Stimulated activated CD4-positive, alpha-beta T cell treated with anti-CD3 and anti-CD28 coated beads, Interleukin-15, amount 100 ng/mL, for 24 hours (primary cell): ENCODE results near the gene KRTAP4-7.
"Not testable (repeated sequence)": the region's sequence is repeated elsewhere in the genome, so short reads cannot be mapped to it uniquely, and the experiment has no call there.

Source experiments
- DNase-seq: peaks from one replicate; pipeline ENCODE4 v3.0.0-alpha.2; 2020

Gene KRTAP4-7

DNA sequence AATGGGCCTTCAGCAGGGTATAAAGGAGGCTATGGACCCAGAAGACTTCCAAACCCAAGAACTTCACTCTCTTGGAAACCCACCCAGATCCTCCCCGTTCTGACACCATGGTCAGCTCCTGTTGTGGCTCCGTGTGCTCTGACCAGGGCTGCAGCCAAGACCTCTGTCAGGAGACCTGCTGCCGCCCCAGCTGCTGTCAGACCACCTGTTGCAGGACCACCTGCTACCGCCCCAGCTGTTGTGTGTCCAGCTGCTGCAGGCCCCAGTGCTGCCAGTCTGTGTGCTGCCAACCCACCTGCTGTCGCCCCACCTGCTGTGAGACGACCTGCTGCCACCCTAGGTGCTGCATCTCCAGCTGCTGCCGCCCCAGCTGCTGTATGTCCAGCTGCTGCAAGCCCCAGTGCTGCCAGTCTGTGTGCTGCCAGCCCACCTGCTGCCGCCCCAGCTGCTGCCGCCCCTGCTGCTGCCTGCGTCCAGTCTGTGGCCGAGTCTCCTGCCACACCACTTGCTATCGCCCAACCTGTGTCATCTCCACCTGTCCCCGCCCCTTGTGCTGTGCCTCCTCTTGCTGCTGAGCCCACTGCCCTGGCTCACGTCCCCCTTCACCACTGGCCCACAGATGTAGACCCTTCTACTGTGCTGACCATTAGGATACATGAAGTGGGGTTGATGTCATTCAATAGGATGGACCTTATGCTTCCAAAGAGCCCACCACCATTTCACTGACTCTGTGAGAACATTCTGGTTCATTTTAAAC is at the start of gene KRTAP4-7:
TSS of gene KRTAP4-7 (plus strand) at position 51 of the 757 bp plus-strand sequence. CDS start at position 108, 57 bp downstream.
- DNase-seq = not testable (repeated sequence)

DNA sequence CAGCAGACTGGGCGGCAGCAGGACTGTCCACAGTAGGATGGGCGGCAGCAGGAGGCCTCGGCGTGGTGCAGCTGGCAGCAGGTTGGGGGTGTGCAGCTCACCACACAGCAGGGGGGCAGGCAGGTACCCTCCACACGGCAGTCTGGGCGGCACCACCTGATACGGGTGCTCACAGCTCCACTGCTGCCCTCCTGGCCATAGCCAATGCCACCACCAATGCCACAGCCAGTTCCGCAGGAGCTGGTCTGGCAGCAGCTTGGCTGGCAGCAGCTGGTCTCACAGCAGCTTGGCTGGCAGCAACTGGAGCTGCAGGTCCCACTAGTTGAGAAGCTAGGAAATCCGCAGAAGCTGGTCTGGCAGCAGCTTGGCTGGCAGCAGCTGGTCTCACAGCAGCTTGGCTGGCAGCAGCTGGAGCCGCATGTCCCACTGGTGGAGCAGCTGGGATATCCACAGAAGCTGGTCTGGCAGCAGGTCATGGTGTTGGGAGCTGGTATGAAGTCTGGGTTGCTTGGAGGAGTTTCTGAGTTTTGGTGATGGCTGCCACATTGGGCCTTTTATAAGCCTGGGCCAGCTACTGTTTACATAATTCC is 49.5 kb upstream of the KRTAP4-7 start, which contains the start of gene KRTAP1-3:
TSS of gene KRTAP1-3 (minus strand) at position 529 of the 590 bp plus-strand sequence. CDS start at position 476, 53 bp downstream.
- DNase-seq = not testable (repeated sequence)

DNA sequence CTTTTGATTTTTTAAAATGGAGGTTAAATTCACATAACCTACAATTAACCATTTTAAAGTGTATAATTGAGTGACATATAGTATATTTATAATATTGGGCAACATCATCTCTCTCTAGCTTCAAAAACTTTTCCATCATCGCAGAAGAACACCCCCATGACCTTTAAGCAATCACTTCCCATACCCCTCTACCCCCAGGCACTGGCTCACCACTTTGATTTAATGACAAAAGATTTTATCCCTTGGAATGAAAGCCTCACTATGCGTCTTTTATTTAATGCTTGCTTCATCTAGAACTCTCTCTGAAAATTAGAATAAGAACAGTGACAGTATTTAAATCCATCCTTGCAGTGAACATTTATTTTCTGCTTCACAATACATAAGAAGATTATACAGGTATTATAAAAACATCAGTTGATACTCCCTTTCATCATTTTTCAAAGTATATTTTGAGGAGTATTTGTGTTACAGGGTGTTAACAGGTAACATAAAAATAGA is 46.0 kb upstream of the KRTAP4-7 start:
- DNase-seq = no peak

DNA sequence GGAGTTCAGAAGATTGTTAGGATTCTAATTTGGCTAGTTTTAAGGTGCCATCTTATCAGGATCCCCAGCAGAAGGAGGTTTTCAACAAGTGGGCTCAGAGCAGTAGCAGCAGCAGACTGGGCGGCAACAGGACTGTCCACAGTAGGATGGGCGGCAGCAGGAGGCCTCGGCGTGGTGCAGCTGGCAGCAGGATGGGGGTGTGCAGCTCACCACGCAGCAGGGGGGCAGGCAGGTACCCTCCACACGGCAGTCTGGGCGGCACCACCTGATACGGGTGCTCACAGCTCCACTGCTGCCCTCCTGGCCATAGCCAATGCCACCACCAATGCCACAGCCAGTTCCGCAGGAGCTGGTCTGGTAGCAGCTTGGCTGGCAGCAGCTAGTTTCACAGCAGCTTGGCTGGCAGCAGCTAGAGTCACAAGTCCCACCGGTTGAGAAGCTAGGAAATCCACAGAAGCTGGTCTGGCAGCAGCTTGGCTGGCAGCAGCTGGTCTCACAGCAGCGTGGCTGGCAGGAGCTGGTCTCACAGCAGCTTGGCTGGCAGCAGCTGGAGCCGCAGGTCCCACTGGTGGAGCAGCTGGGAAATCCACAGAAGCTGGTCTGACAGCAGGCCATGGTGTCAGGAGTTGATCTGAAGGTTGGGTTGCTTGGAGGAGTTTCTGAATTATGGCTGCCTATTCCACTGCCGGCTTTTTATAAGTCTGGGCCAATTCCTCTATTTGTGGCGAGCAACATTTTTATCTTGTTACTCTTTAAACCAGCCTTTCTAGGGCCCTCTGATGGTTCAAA is 43.0 kb upstream of the KRTAP4-7 start, which contains the start of gene KRTAP1-1:
TSS of gene KRTAP1-1 (minus strand) at position 668 of the 789 bp plus-strand sequence. CDS start at position 615, 53 bp downstream.
- DNase-seq = not testable (repeated sequence)

DNA sequence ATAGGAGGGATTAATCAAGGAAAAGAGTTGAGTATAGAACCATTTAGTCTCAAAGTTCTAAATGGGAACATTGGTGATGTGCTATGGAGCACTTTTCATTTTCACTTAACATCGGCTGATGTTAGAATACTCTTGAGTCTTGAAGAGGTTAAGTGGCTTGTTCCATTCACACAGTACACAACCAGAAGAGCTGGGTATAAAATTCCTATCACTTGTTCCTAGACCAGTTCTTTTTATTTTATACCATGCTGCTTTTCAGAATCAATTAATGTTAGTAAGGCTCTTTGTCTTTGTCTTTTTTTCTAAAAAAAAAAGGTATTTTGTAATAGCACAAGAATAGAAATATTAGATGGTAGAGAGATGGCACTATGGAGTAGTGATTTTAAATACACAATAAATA is 41.0 kb upstream of the KRTAP4-7 start:
- no peak for DNase-seq

DNA sequence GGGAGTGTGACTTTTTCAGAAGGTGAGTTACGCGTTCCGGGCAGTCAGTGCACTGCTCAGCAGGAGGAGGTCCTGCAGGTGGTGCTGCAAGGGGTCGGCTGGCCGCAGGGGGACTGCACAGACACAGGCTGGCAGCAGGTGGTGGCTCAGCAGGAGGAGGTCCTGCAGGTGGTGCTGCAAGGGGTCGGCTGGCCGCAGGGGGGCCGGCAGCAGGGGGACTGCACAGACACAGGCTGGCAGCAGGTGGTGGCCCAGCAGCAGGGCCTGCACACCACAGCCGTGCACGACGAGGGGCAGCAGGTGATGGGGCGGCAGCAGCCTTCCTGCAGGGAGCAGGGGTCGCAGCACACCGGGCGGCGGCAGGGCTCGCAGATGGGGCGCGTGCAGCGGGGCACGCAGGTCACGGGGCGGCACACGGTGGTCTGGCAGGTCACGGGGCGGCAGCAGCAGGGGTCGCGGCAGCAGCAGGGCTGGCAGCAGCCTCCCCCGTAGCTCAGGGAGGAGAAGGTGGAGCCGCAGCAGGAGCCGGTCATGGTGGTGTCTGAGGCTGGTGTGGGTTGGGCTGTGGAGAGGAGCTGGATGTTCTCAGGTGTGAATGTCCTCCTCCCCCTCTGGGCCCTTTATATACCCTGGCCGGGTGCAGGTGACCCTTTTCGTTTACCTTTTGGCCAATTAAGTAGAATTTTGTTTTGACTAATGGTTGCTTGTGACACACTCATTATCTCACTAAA is 37.0 kb upstream of the KRTAP4-7 start, which contains the start of gene KRTAP2-1:
TSS of gene KRTAP2-1 (minus strand) at position 582 of the 731 bp plus-strand sequence. CDS start at position 533, 49 bp downstream.
- DNase-seq = not testable (repeated sequence)

DNA sequence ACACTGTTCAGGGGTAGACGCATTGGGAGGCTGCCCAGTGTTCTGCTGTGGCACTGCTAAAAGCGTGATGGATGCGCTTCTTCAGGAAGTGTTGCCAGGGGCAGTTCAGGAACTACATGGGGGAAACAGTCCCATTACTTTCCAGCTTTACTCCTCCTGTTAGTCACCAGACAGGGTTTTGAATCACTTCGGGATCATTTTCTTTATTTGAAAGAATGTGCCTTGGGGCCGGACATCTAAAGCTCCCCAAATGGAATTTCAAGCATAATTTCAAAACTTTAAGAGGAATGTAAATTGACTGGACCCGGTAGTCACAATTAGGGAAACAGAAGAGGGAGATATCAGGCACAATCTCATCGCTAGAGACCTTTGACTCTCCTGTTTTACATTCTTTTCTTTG is 35.5 kb upstream of the KRTAP4-7 start:
- DNase-seq = no peak

DNA sequence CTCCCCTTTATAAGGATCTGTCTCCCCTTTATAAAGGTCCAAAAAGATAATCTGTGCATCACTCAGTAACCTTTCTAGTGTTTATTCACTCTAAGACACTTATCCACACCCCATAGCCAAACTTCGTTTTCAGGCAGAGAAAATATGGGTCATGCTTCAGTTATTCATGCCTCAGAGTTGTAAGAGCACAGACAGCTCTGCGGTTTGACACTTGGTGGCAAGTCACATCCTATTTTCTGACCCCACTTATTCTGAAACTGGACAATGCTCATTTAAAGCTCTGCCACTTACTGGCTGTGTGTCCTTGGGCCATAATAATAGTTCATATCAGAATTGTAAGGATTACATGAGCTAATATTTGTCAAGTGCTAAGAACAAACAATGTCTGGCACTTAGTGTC is 34.8 kb upstream of the KRTAP4-7 start:
- DNase-seq = no peak

DNA sequence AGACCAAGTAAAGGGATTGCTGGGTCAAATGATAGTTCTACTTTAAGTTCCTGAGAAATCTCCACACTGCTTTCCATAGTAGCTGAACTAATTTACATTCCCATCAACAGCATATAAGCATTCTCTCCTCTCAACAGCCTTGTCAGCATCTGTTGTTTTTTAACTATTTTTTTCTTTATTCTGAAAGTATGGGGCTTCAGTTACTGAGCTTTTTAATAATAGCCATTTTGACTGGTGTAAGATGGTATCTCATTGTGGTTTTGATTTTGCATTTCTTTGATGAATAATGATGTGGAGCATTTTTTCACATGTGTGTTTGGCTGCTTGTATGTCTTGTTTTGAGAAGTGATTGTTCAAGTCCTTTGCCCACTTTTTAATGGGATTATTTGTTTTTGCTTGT is 31.4 kb upstream of the KRTAP4-7 start:
- DNase-seq = no peak

DNA sequence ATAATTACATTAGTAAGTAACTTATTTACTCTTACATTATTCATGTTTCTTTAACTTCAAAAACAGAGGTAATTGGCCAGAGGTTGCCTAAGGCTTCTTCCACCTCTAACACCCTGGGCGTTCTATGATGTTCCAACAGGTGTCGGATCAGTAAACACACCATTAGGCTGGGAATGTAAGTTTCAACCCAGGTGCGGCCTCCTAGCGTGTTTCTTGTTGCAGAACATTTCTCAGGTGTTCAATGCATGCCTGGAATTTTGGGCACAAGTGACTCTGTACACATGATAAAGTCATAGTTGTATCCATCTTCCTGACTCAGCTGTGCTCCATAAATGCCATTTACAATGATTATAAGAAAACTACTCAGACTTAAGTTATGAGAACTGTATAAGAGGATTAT is 29.9 kb upstream of the KRTAP4-7 start:
- no peak for DNase-seq

DNA sequence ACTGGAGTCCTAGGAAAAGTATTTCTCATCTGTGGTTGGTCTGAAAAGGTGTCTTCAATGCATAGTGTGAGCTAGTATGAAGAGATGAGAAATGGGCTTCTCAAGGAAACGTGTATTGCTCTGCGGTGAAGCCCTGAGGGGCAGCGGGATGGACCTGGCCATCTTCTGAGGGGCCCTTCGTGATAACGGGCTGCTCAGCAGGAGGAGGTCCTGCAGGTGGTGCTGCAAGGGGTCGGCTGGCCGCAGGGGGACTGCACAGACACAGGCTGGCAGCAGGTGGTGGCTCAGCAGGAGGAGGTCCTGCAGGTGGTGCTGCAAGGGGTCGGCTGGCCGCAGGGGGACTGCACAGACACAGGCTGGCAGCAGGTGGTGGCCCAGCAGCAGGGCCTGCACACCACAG is 29.4 kb upstream of the KRTAP4-7 start:
- DNase-seq = not testable (repeated sequence)

DNA sequence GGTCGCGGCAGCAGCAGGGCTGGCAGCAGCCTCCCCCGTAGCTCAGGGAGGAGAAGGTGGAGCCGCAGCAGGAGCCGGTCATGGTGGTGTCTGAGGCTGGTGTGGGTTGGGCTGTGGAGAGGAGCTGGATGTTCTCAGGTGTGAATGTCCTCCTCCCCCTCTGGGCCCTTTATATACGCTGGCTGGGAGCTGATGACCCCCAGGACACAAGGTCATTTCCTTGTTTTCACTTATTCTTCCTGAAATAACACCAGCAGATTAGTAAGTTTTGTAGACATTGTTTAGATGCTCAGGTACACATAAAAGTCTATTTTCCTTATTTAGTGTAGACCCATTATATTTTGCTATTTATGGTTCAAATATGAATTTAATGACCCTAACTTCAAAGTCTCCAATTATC is 28.8 kb upstream of the KRTAP4-7 start, which contains the start of gene KRTAP2-2:
TSS of gene KRTAP2-2 (minus strand) at position 101 of the 400 bp plus-strand sequence. CDS start at position 82, 19 bp downstream.
- DNase-seq = not testable (repeated sequence)

DNA sequence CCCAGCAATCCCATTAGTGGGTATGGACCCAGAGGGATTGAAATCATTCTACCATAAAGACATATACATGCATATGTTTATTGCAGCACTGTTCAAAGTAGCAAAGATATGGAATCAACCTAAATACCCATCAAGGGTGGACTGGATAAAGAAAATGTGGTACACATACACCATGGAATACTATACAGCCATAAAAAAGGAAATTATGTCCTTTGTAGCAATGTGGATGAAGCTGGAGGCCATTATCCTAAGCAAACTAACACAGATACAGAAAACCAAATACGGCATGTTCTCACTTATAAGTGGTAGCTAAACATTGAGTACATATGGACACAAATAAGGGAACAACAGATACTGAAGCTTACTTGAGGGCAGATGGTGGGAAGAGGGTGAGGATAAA is 26.4 kb upstream of the KRTAP4-7 start:
- no peak for DNase-seq

DNA sequence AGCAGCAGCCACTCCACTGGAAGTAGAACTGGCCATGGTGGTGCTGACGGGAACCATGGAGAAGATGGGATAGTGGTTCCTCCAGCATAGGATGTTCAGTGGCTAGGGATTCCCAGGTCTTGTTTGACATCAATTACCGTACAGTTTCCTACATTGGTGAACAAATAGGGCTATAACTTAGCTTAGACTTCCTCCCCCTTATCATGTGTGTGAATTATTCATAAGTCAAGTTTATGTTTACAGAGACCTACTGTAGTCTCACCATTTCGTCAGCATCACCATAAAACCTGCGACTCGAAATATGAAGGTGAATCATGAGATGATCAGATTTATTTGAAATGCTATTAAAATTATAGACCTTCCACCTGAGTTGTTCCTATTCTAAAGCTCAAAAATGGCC is 25.2 kb upstream of the KRTAP4-7 start:
- DNase-seq = no peak

DNA sequence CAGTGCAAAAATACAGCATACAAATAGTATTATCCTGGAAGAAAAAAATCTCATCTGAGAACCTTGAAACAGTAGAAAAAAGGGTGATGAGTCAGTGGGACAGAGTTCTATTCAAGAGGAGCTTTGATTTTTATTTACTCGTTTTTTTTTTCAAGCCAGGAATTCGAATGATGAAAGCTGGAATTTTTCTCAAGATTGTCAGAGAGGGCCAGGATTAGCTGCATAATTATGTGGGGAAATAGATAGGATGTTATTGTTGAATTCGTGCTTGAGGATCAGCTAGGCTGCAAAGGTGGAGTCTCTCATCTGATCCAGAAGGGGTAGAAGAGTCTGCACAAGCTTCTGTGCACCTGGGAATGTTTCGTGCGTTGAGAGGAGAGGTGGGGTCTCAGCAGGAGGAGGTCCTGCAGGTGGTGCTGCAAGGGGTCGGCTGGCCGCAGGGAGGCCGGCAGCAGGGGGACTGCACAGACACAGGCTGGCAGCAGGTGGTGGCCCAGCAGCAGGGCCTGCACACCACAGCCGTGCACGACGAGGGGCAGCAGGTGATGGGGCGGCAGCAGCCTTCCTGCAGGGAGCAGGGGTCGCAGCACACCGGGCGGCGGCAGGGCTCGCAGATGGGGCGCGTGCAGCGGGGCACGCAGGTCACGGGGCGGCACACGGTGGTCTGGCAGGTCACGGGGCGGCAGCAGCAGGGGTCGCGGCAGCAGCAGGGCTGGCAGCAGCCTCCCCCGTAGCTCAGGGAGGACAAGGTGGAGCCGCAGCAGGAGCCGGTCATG is 24.5 kb upstream of the KRTAP4-7 start:
- DNase-seq = not testable (repeated sequence)

DNA sequence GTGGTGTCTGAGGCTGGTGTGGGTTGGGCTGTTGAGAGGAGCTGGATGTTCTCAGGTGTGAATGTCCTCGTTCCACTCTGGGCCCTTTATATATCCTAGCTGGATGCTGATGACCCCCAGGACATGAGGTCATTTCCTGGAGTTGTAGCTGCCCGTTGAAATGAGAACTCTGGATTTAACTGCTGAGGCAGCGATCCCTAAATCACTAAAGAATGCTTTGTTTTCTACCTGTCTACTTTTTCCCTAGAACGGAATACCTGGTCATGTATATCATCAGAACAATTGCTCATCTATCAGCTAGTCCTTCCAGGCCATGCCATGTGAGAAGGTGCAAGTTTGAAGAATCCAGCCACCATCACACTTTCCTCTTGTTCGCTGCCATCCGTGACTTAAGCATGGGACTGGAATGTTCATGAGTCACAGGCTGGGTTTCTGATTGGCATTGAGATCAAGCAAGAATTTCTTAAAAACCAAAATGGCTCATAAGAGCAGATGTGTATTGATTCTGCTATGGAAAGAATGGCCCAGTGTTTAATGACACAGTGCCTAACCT is 23.8 kb upstream of the KRTAP4-7 start, which contains the start of gene KRTAP2-3:
TSS of gene KRTAP2-3 (minus strand) at position 63 of the 553 bp plus-strand sequence. CDS start 64 bp downstream, outside the sequence.
- DNase-seq = no peak

DNA sequence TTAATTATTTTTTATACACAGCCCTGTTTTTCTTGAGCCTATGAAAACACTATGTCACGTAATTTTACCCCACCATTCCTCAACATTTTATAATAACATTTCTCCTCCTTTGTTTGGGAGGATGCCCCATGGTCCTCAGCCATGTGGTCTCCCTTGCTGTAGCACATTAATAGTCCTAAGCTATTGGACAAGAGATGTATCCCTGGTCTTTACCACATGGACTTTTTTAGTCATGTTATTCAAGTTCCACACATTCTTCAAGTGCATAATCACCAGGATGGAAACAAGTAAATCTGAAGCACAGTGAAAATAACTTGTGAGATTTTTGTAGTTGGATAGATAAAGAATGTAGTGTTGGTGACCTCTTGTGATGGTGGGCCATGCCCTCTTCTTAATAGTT is 22.0 kb upstream of the KRTAP4-7 start:
- no peak for DNase-seq

DNA sequence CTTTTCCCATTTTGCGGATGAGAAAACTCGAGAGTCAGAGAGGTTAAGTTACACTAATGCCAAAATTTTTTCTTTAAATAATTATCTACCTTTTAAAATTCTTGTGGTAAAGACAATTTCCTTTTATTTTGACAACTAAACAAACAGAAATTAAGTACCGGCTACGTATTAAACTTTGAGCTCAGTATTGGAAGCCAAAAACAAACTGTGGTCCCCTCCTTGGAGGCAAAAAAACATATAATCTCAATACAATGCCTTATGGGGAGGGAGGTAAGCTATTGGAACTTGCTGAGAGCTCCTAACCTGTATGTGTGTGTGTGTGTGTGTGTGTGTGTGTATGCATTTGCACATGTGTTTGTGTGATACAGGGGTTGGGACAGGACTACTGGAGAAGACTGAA is 20.5 kb upstream of the KRTAP4-7 start:
- DNase-seq = no peak

DNA sequence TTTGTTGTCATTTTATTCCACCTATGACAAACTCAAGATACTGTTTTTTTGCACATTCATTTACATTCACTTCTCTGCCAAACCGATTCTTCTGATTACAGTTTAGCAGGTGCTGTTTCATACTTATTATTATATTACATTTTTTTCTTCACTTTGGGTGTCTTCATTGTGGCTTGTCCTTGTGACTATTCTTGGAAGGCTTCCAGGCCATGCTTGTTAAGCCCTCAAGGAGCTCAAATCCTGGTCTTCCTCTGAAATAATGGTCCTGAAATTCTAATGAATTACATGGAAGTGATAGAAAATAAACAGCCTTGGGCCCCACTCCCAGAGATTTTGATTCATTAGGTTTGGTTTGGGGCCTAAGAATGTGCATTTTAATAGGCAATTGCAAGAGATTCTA is 19.6 kb upstream of the KRTAP4-7 start:
- DNase-seq = no peak

DNA sequence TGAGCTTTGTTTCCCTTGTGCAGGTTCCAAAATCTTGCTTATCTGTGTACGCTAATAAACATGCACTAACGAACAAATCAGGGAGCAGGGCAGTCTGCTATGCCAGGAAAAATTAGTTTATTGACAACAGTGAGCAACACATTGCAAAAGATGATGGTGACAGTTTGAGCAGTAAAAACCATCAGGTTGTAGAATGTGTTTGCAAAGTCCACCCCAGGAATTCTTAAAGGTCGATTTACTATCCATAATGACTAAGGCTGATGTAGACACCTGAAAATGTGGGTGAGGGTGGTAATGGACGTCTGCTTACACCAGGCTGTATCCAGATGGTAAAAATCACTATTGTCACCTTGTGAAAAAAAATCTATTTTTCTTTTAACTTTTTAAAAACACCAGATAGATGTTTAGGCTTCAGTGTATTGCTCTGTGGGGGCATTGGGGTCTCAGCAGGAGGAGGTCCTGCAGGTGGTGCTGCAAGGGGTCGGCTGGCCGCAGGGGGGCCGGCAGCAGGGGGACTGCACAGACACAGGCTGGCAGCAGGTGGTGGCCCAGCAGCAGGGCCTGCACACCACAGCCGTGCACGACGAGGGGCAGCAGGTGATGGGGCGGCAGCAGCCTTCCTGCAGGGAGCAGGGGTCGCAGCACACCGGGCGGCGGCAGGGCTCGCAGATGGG is 18.8 kb upstream of the KRTAP4-7 start:
- DNase-seq = not testable (repeated sequence)
